ENCODE measurements around the gene TBC1D14. TPM values are rescaled to one million over a fixed set of nuclear protein-coding genes. Genes with fewer than 3 reads are reported as not detected.

The TBC1D14 gene
- total RNA-seq, 1 donor: 46.0 TPM

GRCh38 chr4:6926081-6926480 is 16.5 kb downstream of the TBC1D14 start:
- DNase-seq (ENCODE audit: low read depth in 2 of 3, low spot score in 2 of 3): peak in 1 of 3 donors; percentile 29

DNA sequence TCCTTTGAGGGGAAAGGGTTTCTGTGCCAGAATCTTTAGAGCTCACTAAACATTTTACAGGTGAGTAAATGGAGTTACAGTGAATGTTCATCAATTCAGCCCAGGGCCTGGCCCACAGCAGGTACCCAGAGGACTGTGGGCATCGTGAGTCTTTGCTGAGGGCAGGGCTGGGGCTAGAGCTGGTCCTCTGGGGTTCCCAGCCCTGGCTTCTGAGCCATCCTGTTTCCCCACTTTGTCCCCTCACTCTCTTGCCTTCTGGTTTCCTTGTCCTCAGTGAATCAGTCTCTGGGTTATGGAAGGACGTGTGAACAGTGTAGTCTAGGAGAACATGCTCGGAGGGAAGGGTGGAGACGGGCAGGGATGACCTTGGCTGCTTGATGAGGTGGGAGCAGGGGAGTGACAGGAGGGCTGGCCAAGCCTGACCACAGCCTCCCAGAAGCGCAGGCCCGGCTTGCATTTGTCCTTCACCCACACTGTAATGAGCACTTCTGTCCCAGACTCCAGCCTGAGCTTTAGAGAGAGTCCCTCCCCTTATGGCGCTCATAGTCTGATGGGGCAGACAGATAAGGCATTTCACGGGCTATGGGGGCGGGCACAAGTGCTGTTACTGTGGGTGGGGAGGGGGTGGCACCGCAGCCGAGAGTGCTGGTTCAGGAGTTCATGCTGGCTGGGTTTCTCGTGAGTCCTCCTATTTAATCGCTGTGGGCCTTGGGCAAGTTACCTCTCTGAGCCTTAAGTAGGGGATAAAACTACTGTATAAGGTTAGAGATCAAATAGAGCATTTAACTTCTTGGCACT is 17.3 kb downstream of the TBC1D14 start:
- DNase-seq (ENCODE audit: low read depth in 2 of 3, low spot score in 2 of 3): no peak

DNA sequence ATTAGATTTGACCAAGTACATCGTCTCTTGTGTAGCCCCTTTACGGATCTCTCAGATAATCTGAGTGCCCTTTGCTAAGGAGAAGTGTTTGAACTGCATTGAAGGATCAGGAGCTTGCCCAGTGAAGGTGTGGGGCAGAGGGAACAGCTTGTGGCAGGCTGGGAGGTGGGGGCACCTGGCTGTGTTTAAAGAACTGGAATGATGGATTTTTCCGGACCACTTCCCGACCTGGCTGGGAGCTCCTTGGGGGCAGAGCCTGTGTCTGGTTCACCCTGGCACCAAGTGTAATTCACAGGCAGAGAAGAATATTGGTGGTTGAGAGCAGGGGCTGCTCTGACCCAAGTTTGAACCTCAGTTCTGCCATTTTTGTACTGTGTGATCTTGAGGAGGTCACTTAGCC is 18.5 kb downstream of the TBC1D14 start:
- no peak for DNase-seq (ENCODE audit: low read depth in 2 of 3, low spot score in 2 of 3)

DNA sequence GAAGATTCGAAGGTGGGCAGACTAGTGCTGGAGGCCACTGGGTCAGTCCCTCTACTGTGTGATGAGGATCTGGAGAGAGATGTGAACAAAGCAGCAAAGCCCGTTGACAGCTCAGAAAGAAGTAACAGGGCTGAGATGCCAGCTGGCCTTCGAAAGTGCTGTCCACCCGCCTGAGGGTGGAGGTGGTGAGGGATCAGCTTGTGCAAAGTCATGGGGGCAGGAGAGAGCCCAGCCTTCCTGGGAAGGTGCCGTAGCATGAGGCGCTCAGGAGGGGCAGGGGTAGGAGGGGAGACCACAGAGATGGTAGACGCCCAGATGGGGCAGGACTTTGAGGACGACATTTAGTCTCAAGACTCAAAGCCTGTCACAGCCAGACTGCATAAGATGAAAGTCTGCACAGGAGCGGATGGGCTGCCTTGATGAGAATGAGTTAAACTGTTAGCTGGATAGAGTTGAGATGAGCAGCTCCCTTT is 19.7 kb downstream of the TBC1D14 start:
- no peak for DNase-seq (ENCODE audit: low read depth in 2 of 3, low spot score in 2 of 3)

DNA sequence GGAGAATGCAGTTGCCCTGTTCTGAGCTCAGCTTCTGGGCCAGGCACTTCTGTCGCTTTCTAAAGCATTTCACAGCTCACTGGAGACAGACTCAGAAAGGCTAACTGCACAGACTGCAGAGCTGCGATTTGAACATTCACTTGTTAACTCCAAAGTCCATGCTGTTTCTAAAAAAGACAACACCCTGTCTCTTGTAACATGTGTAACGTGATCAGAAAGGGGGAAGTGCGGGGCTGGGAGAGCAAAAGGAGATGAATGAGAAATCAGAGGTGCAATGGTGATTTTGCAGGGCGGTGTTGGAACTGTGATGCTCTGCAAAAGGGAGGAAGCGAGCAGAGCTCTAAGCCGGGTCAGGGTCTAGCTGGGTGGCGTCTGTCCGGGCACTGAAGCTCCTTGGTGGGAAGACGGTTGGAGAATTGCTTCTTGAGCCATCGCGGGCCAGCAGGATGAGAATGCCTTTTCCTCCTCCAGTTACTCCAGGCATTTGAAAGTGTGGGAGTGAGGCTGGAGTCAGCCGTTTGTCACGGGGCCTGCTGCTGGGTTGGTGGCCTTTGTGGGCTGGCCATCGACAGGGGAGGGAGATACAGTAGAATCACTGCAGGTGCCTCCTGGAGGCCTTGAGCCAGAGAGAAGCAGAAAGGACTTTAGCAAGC is 20.3 kb downstream of the TBC1D14 start:
- no peak for DNase-seq (ENCODE audit: low read depth in 2 of 3, low spot score in 2 of 3)

DNA sequence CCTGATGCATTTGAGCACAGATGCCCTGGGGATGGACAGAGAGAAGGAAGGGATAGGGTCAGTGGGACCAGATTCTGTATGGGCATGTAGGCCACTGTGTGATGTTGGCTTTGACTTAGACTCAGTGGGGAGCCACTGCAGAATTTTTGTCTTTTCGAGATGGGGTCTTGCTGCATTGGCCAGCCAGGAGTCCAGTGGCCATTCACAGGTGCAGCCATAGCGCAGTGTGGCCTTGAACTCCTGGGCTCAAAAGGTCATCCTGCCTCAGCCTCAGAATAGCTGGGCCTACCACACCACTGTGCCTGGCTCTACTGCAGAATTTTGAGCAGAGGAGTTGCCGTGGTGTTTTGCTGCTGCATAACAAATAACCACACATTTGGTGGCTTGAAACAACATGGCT is 22.8 kb downstream of the TBC1D14 start:
- no peak for DNase-seq (ENCODE audit: low read depth in 2 of 3, low spot score in 2 of 3)

- no peak for DNase-seq (ENCODE audit: low read depth in 2 of 3, low spot score in 2 of 3)
Measured at GRCh38 chr4:6932918-6933317, 23.3 kb downstream of the TBC1D14 start.

- no peak for DNase-seq (ENCODE audit: low read depth in 2 of 3, low spot score in 2 of 3)
Measured at GRCh38 chr4:6933691-6934430, 24.2 kb downstream of the TBC1D14 start.

- no peak for DNase-seq (ENCODE audit: low read depth in 2 of 3, low spot score in 2 of 3)
Measured at GRCh38 chr4:6935965-6936364, 26.3 kb downstream of the TBC1D14 start.

DNA sequence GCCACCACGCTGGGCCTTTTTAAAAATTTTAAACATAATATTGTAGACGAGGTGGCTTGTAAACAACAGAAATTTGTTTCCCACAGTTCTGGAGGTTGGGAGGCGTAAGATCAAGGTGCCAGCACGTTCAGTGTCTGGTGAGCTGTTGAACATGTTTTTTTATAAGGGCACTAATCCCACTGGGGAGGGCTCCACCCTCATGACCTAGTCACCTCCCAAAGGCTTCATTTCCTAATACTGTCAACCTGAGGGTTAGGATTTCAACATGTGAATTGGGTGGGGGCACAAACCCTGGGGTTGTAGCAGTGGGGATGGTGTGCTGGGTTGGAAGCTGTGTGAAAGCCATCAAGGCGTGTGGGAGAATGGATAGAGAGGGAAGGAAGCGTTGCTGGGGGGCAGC is 27.6 kb downstream of the TBC1D14 start:
- no peak for DNase-seq (ENCODE audit: low read depth in 2 of 3, low spot score in 2 of 3)

DNA sequence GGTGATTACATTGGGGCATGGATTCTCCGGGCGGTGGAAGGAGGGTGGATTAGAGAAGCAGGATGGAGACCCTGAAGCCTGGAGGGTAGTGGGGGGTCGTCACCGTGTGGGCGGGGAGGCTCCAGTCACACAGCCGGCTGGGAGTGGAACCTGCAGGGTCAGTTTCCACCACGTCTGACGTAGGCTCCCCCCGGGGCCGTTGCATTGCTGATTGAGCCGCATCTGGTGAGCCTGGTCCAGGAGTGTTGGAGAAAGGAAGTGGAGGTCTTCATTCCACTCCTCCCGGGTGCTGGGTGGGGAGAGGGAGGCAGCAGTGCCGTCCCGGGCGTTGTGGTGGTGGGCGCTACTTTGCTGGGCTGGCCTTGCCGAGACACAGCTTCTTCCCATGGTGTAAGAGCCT is 28.1 kb downstream of the TBC1D14 start:
- no peak for DNase-seq (ENCODE audit: low read depth in 2 of 3, low spot score in 2 of 3)

DNA sequence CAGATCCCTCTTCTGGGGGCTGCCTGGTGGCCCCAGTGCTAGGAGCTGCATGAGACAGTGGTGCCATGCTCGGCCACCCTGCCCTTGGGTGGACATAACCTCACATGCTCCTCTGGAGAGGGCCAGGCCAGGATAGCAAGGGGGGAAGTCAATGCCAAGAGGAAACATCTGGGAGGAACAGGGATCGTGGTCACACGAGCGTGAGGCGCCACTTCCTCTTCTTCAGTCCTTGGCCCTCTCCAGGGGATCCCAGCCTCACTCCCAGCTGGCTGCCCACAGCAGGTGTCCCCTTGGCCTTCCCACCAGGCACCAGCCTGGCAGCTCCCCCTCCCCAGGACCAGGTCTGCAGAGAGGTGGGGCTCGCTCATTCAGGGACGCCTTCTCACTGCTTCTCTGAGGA is 28.6 kb downstream of the TBC1D14 start:
- DNase-seq (ENCODE audit: low read depth in 2 of 3, low spot score in 2 of 3): peak in 2 of 3 donors; percentile 40 to 50

- DNase-seq (ENCODE audit: low read depth in 2 of 3, low spot score in 2 of 3): no peak
Measured at GRCh38 chr4:6938647-6939271, 29.1 kb downstream of the TBC1D14 start.

GRCh38 chr4:6939761-6940743 is 30.4 kb downstream of the TBC1D14 start:
- DNase-seq (ENCODE audit: low read depth in 2 of 3, low spot score in 2 of 3): no peak

DNA sequence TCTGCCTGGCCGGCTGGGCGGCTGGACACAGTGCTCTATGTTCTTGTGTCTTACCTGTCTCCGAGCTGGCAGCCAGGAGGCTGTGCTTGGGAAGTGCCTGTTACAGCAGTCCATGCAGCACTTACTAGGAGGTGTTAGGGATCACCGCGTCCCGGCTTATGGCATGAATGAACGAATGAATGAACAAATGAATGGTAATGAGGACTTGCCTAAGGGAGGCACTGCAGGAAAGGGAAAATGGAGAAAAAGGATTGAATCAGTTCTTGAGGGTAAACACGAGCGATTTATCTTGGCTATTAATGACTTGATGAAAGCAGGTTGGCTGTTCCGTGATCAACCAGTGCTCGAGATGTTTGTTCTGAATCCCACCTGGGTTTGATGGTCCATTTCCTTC is 31.1 kb downstream of the TBC1D14 start:
- no peak for DNase-seq (ENCODE audit: low read depth in 2 of 3, low spot score in 2 of 3)

GRCh38 chr4:6941796-6942195 is 32.2 kb downstream of the TBC1D14 start:
- no peak for DNase-seq (ENCODE audit: low read depth in 2 of 3, low spot score in 2 of 3)

- DNase-seq (ENCODE audit: low read depth in 2 of 3, low spot score in 2 of 3): peak; percentile 24 to 70 (median 52)
Measured at GRCh38 chr4:6942238-6942800, 32.7 kb downstream of the TBC1D14 start.

GRCh38 chr4:6943012-6943884 is 33.6 kb downstream of the TBC1D14 start:
- DNase-seq (ENCODE audit: low read depth in 2 of 3, low spot score in 2 of 3): no peak

DNA sequence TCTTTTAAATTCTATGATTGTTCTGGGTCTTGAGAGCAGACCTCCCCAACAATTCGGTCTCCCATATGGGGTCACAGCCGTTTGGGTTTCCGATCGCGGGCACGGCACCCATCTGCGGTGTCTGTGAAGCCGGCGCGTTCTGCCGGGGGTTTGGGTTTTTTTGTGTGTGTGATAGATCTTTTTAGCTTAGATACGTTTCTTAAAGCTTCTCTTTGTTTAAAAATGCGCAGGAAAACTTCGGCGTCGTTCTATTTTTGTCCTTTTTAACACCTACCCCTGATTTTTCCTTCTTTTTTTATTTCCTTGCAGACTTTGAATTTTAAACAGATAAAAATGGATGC is 34.2 kb downstream of the TBC1D14 start:
- no peak for DNase-seq (ENCODE audit: low read depth in 2 of 3, low spot score in 2 of 3)
